PFSK-1 (cell line): Measurements from ENCODE around the gene HACD1. TPM values are rescaled to one million over a fixed set of nuclear protein-coding genes. Genes with fewer than 3 reads are reported as not detected.

Experiments used
- FOXP2 ChIP-seq: optimal IDR thresholded peaks from 2 replicates; pipeline ENCODE3; 2011; ENCODE audit warnings: borderline replicate concordance, control low read depth, inconsistent platforms; ENCODE audit not compliant: insufficient read depth; ENCODE audit errors: extremely low read length, extremely low read depth
- POLR2AphosphoS5 ChIP-seq: IDR thresholded peaks from 2 replicates; pipeline ENCODE4 v1.6.1; 2012; ENCODE audit warnings: low read depth, mild to moderate bottlenecking, control low read depth, low read length, moderate library complexity
- SIN3A ChIP-seq: IDR thresholded peaks from 2 replicates; pipeline ENCODE4 v1.6.1; 2012; ENCODE audit warnings: mild to moderate bottlenecking, low read length, moderate library complexity, borderline replicate concordance; ENCODE audit not compliant: insufficient read depth
- TAF1 ChIP-seq: IDR thresholded peaks from 2 replicates; pipeline ENCODE4 v1.6.1; 2012; ENCODE audit warnings: low read length, control low read depth, borderline replicate concordance; ENCODE audit not compliant: insufficient read depth
- polyA plus RNA-seq: library from polyadenylated mRNA; unstranded; fragments of >200 nt; gene quantifications from one replicate; pipeline ENCODE4 v1.2.1, GENCODE V29; 2012; ENCODE audit warnings: low read depth, missing spikeins; ENCODE audit not compliant: insufficient read length
- TF ChIP-seq, protein P1 (sequence below), 2 experiments: IDR thresholded peaks; 2 replicates each; pipeline versions ENCODE4 v1.6.1 to v1.8.0; 2011 to 2012; ENCODE audit warnings: low read depth in 2 of 2, low read length in 2 of 2, control low read depth in 1 of 2, inconsistent platforms in 1 of 2, mild to moderate bottlenecking in 1 of 2, moderate library complexity in 1 of 2; ENCODE audit not compliant: insufficient read depth in 1 of 2

The HACD1 gene, protein sequence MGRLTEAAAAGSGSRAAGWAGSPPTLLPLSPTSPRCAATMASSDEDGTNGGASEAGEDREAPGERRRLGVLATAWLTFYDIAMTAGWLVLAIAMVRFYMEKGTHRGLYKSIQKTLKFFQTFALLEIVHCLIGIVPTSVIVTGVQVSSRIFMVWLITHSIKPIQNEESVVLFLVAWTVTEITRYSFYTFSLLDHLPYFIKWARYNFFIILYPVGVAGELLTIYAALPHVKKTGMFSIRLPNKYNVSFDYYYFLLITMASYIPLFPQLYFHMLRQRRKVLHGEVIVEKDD
- polyA plus RNA-seq = 1.5 TPM

DNA sequence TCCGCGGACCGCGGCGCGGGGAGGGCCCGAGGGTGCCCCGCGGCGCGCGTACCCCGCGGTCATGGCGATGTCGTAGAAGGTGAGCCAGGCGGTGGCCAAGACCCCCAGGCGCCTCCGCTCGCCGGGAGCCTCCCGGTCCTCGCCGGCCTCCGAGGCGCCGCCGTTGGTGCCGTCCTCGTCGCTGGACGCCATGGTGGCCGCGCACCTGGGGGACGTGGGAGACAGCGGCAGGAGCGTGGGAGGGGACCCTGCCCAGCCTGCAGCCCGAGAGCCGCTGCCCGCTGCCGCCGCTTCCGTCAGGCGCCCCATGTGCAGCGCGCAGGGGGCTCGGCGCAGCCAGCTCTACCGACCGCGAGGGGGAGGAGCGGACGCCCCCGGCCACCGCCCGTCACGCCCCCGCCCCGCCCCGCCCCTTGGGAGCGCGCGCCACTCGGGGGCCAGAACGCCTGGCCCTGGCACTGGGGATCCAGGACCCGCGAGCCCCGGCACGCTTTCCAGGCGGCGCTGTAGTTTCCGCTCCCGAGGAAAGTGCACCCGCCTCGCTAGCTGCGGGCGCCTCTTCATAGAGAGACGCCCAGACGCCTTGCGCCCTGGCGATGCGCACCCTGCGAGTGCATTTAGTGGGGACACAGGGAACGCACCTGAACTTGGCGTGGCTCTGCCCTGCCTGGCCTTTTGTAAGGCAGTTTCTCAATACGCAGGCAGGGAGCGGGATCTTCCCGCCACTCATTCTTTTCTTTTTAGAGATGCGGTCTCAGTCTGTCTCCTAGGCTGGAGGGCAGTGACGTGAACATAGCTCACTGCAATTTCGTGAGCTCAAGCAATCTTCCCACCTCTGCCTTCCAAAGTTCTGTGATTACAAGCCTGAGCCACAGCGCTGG, at the start of gene HACD1:
Gene HACD1 (minus strand): TSS at position 344 of the 881 bp plus-strand sequence. CDS start 35 bp downstream, at position 309.
- TF ChIP-seq, protein P1, sequence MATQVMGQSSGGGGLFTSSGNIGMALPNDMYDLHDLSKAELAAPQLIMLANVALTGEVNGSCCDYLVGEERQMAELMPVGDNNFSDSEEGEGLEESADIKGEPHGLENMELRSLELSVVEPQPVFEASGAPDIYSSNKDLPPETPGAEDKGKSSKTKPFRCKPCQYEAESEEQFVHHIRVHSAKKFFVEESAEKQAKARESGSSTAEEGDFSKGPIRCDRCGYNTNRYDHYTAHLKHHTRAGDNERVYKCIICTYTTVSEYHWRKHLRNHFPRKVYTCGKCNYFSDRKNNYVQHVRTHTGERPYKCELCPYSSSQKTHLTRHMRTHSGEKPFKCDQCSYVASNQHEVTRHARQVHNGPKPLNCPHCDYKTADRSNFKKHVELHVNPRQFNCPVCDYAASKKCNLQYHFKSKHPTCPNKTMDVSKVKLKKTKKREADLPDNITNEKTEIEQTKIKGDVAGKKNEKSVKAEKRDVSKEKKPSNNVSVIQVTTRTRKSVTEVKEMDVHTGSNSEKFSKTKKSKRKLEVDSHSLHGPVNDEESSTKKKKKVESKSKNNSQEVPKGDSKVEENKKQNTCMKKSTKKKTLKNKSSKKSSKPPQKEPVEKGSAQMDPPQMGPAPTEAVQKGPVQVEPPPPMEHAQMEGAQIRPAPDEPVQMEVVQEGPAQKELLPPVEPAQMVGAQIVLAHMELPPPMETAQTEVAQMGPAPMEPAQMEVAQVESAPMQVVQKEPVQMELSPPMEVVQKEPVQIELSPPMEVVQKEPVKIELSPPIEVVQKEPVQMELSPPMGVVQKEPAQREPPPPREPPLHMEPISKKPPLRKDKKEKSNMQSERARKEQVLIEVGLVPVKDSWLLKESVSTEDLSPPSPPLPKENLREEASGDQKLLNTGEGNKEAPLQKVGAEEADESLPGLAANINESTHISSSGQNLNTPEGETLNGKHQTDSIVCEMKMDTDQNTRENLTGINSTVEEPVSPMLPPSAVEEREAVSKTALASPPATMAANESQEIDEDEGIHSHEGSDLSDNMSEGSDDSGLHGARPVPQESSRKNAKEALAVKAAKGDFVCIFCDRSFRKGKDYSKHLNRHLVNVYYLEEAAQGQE (IDR thresholded peaks at IDR 0.05; ENCODE audit: insufficient read depth in 1 of 2, low read depth in 2 of 2, low read length in 2 of 2) = no peak
- TF ChIP-seq POLR2AphosphoS5 (no peak), SIN3A (no peak), TAF1 (no peak), FOXP2 (no peak)

DNA sequence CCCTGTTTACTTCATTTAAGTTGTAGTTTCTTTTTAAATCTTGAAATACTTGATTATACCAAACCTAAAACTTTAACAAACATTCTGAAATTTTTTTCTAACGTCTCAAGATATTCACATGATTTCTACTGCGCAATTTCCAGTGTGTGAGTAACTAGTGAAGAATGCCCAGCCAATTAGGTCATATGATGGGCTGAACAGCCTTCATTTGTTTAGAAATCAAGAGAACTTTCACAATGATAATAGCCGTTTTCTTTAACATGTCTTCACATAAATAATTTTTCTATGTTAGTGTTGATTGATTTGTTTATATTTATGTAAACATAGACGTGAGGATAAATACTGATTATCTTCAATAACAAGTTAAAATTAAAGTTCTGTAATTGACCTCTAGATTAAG, 48.6 kb upstream of the HACD1 start:
- TF ChIP-seq POLR2AphosphoS5 (no peak), SIN3A (no peak), FOXP2 (no peak), TAF1 (no peak)
- TF ChIP-seq, protein P1 (IDR thresholded peaks at IDR 0.05; ENCODE audit: insufficient read depth in 1 of 2, low read depth in 2 of 2, low read length in 2 of 2) = no peak

DNA sequence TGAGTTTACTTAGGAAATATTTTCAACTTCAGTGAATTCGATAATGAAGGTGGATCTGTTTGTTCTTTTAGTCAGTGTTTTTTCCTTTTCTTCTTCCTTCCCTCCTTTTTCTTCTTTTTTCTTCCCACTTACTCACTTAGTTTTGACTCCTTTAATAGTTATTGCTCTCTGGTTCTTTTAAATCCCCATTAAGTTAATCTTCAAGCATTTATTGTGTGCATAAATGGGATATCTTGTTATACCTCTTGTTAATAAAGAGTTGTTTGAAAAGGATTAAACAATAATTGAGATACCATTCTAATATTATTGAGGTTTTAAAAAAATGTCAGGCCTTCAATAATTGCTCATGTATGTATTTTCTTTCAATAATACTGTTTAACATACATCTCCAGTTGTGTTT, 46.3 kb upstream of the HACD1 start:
- TF ChIP-seq TAF1 (no peak), SIN3A (no peak), FOXP2 (no peak), POLR2AphosphoS5 (no peak)
- TF ChIP-seq, protein P1 (IDR thresholded peaks at IDR 0.05; ENCODE audit: insufficient read depth in 1 of 2, low read depth in 2 of 2, low read length in 2 of 2) = no peak

DNA sequence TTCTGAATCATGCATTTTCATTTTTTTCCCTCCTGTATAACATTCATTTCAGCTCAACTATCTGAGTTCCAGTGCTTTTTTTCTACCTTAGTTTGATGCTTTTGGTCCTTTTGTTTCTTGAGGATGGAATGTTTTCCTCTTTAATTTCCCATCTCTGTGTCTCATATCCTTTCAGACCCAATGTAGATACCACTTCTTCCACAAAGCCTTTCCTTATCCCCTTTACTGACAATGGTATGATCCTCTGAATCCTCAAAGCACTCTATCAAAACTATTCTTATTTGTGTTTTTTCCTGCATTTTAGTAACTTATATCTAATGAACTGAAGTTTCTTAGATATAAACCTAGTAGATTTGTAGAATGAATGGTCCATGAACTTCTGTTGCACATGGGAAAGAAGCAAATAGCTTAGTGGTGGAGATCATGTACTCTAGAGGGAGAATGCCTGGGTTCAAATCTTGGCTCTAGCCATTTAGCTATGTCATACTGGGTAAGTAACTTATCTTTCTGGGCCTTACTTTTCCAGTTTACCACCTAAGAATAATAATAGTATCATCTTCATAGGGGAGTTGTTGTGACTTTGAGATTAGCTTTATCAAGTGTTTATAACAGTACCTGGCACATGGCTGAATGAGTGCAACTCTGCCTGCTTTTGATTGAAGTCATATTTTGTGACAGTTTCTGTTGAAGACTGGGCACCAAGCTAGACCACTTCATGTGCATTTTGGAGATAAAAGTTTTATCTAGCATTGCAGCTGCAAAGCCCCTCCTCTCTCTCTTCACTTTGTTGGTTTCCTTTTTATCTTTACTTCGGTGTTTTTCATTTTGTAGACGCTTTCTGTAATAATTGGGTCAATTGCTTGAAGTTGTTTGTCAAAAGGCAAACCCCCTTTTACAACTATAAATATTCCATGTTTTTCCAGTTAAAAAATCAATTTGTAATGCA, 45.3 kb upstream of the HACD1 start:
- TF ChIP-seq, protein P1 (IDR thresholded peaks at IDR 0.05; ENCODE audit: insufficient read depth in 1 of 2, low read depth in 2 of 2, low read length in 2 of 2) = no peak
- TF ChIP-seq FOXP2 = no peak
- no peak for TF ChIP-seq TAF1
- no peak for TF ChIP-seq SIN3A
- TF ChIP-seq POLR2AphosphoS5 = no peak
